HL-60 (cell line): Measurements from ENCODE around the gene RAP1B.

Experiments
- CTCF ChIP-seq: IDR thresholded peaks from one replicate; pipeline ENCODE4 v1.5.1; 2011; ENCODE audit warnings: low read length, control low read depth, inconsistent platforms; ENCODE audit not compliant: insufficient read depth
- GABPA ChIP-seq: IDR thresholded peaks from 2 replicates; pipeline ENCODE4 v1.6.1; 2012; ENCODE audit warnings: low read depth
- POLR2AphosphoS5 ChIP-seq: IDR thresholded peaks from 2 replicates; pipeline ENCODE4 v1.6.1; 2012; ENCODE audit warnings: low read depth
- REST ChIP-seq: IDR thresholded peaks from 2 replicates; pipeline ENCODE4 v1.6.1; 2012; ENCODE audit warnings: low read depth; ENCODE audit not compliant: insufficient replicate concordance
- SPI1 ChIP-seq: IDR thresholded peaks from 2 replicates; pipeline ENCODE4 v1.6.1; 2012; ENCODE audit warnings: low read depth, mild to moderate bottlenecking, borderline replicate concordance

- TF ChIP-seq CTCF, result no peak
- TF ChIP-seq POLR2AphosphoS5, result no peak
- no peak for TF ChIP-seq GABPA
- TF ChIP-seq REST, result no peak
- TF ChIP-seq SPI1, result no peak
Measured at GRCh38 chr12:68671179-68671578, 60.5 kb downstream of the RAP1B start.
